Measurements from ENCODE around the gene LPCAT1. TPM values are rescaled to one million over a fixed set of nuclear protein-coding genes. Genes with fewer than 3 reads are reported as not detected.

The LPCAT1 gene
- total and polyA plus RNA-seq, 10 of the 15 experiments (the other 5 are each of a cell fraction or from before 2014, with no cell fraction given): 2.3 to 109 (median 72.7) TPM

GRCh38 chr5:1547655-1548054 lies 23.9 kb upstream of the LPCAT1 start (continued):
- TF ChIP-seq MEF2B (IDR thresholded peaks at IDR 0.05; ENCODE audit: partially characterized antibody, poor library complexity, severe bottlenecking) (no peak), NR2C1 (IDR thresholded peaks at IDR 0.05) (no peak), USF2 (IDR thresholded peaks at IDR 0.05; ENCODE audit: borderline replicate concordance, low read depth, low read length) (no peak)

DNA sequence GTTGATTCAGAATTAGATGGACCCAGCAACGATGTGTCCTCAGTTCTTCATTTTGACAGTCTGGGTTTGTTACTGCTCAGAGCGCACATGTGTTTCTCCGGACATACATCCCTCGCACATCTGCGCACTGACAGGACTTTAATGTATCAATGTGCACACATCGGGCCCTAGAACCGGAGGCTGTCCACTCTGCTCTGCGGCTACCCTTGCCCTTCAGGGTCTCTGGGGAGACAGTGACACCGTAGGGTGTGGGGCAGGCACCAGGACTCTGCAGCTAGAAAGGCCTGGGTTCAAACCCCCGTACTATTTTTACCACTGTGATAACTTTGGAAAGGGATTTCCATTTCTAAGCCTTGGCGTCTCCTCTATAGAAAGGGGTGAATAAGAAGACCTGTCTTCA lies 23.5 kb upstream of the LPCAT1 start:
- Histone ChIP-seq H3K4me1 (ENCODE audit: control insufficient read depth, insufficient read depth, low read length) (no peaks in the 10 kb centered on the region), H3K27me3 (replicated peaks in 1 of 2; ENCODE audit: control insufficient read depth in 2 of 2, insufficient read depth in 2 of 2, low read length in 1 of 2) (no peaks in the 10 kb centered on the region; a peak in 1 of 4 replicates), H3K9ac (ENCODE audit: control insufficient read depth, insufficient read depth, low read length) (no peak overlapping the region), H3K79me2 (ENCODE audit: control insufficient read depth, insufficient read depth, low read length) (no peaks in the 10 kb centered on the region), H4K20me1 (ENCODE audit: control insufficient read depth, insufficient read depth) (no peaks in the 10 kb centered on the region), H3K27ac (ENCODE audit: control insufficient read depth, insufficient read depth) (no peak overlapping the region), H2AFZ (ENCODE audit: control insufficient read depth, low read depth, low read length) (no peak overlapping the region), H3K9me3 (replicated peaks; ENCODE audit: control insufficient read depth, insufficient read depth, low read length) (no peaks in the 10 kb centered on the region), H3K36me3 (ENCODE audit: control insufficient read depth in 2 of 2, insufficient read depth in 2 of 2, low read length in 1 of 2) (no peaks in the 10 kb centered on the region), H3K4me2 (ENCODE audit: control insufficient read depth, insufficient read depth) (no peak overlapping the region), H3K4me3 (no peak overlapping the region)
- BruUV-seq (replicated peaks): no TSS peak
- ChIA-PET RAD21 (ENCODE audit: unreplicated experiment) (no interaction called here), POLR2A (no interaction called here), SMC1A (ENCODE audit: uncharacterized antibody, unreplicated experiment) (no interaction called here), CTCF (no interaction called here)
- WGBS (ENCODE audit: insufficient coverage, insufficient replicate concordance, low lambda C conversion rate, missing lambda C conversion rate): 74% methylated on average over 11 of the region's 11 CpGs
- no peak for DNase-seq (ENCODE audit: low read depth, low spot score)
- TF ChIP-seq, protein P1, sequence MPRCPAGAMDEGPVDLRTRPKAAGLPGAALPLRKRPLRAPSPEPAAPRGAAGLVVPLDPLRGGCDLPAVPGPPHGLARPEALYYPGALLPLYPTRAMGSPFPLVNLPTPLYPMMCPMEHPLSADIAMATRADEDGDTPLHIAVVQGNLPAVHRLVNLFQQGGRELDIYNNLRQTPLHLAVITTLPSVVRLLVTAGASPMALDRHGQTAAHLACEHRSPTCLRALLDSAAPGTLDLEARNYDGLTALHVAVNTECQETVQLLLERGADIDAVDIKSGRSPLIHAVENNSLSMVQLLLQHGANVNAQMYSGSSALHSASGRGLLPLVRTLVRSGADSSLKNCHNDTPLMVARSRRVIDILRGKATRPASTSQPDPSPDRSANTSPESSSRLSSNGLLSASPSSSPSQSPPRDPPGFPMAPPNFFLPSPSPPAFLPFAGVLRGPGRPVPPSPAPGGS (IDR thresholded peaks at IDR 0.05; ENCODE audit: borderline replicate concordance, insufficient read depth, low read depth, low read length, poor library complexity, severe bottlenecking): peak; percentile 32
- no peak for TF ChIP-seq FOS (IDR thresholded peaks at IDR 0.05; ENCODE audit: borderline replicate concordance, extremely low read depth, insufficient read length)
- intact Hi-C loops (cut with micrococcal nuclease; ENCODE audit: unreplicated experiment) (no loop called here), in situ Hi-C loops (cut with MboI) (no loop called here)
- no peak for FAIRE-seq
- no peak for ATAC-seq
